HG02588 (cell line): ENCODE measurements around the gene INSYN2B.
"Not testable (repeated sequence)": the region's sequence is repeated elsewhere in the genome, so short reads cannot be mapped to it uniquely, and the experiment has no call there.

Experiments
- ATAC-seq: cut with Tn5 transposase; IDR thresholded peaks from one replicate; pipeline ENCODE4 v1.9.1; 2021; ENCODE audit warnings: mild to moderate bottlenecking, moderate library complexity; ENCODE audit not compliant: unreplicated experiment

INSYN2B gene

DNA sequence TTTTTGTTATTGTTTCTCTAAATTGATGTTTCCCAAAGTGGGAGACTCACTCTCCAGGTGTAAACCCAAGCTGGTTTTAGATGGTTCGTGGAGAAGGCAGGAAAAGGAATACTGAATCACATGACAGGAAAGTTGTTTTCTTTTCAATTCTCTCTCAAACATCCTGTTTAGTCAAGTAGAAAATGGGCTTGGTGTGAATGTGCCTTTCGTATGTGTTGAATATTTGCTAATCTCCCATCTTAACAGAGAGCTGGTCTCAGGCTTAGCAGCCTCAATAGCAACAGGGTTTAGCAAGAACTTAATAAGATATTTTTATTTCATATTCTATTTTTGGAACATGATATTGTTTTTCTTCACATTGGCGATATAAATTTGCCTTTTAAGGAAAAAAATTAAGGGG lies 119.7 kb downstream of the INSYN2B start:
- no peak for ATAC-seq

DNA sequence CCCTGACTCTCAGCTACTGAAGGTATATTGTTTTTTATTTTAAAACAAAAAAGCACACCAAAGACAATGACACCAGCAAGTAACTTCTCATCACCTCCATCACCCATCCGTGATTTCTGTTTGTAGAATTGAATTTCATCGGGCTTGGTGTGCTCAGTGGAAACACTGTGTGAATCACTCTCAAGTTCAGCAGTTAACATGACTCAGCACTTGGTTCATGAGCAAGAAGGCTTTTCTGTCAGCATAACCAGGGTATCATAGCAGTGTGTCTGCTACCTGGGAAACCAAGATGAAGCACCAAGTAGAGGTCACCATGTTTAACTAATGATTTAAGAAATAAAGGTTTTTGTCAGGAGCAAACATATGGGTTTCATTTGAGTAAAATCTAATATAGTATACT lies 123.7 kb downstream of the INSYN2B start:
- ATAC-seq = no peak

DNA sequence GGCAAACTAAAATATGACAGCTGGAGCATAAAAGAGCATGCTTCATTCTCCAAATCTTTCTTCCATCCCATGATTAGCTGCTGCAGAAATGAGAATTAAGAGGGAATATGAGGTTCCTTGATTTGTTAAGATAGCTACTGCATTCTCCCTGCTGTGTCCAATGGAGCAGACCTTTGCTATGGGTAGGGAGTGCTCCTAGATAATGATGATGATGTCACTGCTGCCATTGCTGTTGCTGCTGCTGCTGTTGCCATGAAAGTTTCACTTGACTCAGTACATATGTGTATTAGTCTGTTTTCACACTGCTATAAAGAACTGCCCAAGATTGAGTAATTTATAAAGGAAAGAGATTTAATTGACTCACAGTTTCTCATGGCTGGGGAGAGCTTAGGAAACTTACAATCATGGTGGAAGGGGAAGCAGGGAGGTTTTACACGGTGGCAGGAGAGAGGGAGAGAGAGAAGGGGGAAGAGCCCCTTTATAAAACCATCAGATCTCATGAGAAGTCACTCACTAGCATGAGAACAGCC lies 128.9 kb downstream of the INSYN2B start:
- ATAC-seq = no peak

DNA sequence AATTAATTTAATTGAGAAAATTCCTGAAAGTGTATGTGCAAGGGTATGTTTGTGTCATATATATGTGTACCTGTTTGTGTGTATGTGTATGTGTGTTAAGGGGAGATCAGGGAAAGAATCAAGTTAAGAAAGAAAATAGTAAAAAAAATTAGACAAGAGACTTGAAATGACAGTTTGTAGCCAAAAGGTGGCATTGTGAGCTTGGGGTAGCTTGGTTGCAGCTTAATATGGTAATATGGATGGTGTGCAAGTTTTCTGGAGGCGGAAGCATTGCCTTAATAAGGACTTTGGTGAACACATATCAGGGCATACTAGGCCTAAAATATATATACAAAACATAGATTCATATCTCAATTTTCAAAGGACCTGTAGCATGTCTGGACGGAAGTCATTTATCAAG lies 129.9 kb downstream of the INSYN2B start:
- no peak for ATAC-seq

DNA sequence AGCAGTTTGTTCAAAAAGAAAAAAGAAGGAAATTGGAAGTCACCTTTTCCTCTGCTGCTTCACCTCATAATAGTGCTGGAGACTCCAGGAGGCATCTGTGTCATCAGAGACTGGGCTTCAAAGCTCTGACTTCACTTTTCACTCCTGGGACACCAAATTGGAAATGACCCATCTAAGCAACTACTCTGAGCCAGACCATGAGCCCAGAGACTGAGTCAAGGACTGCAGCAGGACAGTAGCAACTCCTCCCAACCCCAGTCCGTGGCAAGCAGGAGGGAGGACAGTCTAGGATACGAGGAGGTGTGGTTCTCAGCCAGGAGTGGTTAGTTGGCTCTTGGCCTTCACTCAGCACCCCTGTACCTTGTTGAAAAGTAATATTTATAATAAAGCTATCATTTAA lies 131.5 kb downstream of the INSYN2B start:
- ATAC-seq = no peak

DNA sequence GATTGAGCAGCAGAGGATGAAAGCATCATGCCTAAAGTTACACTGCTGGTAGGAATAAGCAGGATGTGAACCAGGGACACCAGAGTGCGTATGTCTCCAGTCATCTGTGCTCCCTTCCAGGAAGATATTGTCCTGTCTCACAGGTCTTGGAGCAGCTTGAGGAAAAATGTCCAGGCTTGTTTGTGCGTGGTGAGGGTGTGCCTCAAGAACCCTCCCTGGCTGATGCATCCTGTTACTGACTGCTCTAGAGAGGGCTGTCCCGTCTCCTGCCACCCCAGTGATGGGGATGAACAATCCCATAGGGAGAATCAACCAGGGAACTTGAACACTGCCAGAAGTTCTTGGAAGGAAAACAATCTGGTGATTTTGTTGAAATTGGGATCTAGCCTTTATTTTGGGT lies 132.0 kb downstream of the INSYN2B start:
- no peak for ATAC-seq

DNA sequence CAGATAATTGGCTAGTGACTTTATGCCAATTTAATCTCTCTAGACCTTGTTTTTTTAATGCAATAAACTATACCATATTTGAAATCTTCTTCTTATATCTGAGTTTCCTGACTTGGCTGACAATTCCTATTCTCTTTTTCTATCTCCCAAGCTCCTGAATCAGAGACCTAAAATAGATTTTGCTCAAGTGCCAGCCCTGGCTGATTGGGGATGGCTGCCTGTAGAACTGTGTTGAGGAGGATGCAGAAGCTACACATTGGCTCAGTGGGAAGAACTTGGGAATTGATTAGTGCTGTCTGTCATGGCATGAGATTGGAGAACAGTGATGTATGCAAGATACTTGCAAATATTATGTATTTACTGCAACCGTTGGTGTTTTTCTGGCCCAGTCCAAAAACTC lies 132.8 kb downstream of the INSYN2B start:
- no peak for ATAC-seq

DNA sequence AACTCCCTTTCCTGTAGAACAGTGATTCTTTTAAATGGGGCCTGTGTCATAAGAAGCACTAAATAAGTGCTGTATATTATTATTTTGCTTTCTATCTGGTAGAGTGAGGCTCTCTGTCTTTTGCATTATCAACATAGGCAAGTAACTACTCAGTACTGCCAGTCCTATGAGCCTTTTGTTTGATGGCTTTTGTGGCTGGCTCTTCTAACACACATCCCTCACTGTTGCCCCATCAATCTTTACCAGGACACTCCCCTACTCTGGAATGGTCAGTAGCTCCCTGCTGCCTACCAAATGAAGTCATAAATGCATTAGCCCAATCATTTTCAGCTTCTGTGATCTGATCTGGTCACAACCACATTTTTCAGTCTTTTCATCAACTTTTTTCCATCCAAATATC lies 137.6 kb downstream of the INSYN2B start:
- ATAC-seq = no peak

DNA sequence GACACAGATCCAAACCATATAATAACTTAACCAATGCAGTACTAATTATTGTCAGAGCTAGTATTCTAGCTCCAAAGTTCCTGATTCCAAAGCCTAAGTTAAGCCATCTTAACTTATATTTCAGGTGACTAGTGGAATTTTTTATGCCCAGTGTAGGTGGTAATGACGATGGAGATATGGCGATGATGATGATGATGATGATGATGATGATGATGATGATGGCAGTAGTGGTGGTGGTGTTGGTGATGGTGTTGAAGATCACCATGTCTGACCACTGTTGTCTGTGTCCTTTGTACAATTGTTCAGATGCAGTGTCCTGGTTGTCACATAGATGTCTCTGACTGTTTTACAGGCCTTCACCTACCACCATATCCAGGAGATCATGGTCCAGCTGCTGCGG lies 139.9 kb downstream of the INSYN2B start:
- no peak for ATAC-seq

DNA sequence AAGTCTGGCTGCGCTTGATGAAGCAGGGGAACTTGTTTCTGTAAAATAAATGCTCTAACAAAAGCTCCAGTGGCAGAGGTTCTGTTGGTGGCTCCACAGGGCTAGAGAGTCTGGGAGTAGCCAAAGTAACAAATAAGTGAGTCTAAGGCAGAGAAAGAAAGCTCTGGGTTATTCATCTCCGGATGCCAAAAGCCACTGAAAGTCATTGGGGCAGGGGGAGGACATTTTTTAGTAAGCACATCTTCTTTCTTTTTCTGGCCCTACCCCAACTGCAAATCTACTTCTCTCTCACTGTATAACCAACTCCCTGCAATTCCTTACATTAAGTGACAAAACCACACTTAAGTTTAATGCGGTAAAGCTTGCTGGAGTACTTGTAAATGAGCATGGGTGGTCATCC lies 141.6 kb downstream of the INSYN2B start:
- peak; percentile 82 for ATAC-seq

DNA sequence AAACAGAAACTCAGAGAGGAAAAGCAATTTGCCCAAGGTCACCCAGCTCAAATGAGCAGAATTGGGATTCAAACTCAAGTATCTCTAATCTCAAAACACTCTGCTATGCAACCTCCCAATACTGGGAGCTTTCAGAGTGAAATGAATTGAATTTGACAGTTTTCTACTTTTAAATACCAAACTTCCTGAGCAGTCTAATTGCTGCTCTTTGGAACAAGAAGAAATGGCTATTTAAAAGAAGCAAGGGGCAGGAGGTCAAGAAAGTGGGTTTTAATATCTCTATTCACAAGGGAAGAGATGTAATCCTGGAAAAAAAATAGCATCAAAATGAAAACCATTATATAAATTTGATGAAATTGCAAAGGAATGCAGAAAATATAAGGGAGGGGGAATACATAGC lies 142.6 kb downstream of the INSYN2B start:
- ATAC-seq = no peak

DNA sequence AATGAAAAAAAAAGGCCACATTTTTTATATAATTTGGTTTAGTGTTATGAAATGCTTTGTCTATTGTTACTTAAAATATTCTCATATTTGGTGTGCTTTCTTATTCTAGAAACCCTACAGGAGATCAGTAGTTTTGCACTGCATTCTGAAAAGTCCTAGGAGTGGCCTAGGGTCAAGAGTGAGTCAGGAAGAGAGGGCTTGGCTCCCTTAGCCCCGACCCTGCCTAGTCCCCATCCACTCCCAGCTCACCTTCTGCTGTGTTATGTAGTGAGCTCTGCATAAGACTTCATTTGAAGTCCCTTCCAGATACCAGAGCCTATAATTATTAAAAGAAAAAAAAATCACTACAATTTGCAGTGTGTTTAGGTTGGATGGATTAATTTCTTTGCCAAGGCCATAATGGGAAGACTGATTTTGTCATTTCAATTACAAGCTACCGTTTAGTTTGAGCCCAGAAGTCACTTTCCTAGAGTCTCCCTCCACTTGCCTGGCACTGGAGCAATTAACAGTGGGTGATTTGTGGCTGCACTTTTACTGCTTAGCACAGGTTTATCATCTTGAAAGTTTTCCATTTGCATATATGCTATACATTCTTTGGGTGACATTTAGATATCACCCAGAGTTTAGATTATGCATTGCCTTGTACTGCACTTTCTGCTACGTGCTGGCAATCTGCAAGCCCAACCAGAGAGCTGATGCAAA lies 143.3 kb downstream of the INSYN2B start:
- ATAC-seq = no peak

DNA sequence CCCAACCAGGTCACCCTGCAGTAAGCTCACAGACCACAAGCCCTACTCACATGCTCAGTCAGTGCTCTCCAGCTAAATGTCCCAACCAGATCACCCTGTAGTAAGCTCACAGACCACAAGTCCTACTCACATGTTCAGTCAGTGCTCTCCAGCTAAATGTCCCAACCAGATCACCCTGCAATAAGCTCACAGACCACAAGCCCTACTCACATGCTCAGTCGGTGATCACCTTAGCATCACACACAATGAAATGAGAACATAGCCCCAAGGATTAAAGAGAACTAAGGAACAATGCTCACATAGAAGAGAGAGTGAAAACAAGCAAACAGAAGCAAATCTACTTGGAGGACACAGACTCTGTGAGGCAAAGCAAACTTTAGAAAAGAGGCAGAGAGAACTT lies 145.8 kb downstream of the INSYN2B start:
- ATAC-seq = not testable (repeated sequence)

DNA sequence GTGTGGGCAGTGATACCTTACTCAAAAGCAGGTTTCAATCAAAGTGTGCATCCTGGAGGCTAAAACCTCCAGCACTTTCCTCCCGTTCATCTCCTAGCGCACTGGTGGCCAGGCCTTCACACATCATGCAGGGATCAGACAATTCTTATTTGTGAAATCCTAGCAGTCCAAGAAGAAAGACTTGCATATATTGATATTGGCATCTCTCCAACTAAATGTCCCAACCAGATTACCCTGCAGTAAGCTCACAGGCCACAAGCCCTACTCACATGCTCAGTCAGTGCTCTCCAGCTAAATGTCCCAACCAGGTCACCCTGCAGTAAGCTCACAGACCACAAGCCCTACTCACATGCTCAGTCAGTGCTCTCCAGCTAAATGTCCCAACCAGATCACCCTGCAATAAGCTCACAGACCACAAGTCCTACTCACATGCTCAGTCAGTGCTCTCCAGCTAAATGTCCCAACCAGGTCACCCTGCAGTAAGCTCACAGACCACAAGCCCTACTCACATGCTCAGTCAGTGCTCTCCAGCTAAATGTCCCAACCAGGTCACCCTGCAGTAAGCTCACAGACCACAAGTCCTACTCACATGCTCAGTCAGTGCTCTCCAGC lies 146.5 kb downstream of the INSYN2B start:
- not testable (repeated sequence) for ATAC-seq

DNA sequence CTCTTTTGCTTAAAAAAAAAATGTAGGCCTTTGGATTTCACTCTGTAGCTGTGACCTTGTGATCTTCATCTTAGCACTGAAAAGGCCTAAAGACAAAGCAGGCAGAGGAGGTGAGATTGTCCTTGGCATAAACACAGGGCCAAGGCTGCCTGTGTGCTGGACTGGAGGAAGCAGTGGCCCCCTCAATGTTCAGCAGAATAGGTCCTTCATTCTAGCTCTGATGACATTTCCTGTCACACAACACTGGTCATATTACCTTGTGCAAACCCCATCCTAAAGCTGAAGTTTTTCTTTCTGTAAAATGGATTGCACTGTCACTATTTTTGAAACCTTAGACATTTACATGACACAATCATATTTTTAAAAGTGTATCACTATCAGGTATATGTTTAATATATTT lies 147.4 kb downstream of the INSYN2B start:
- ATAC-seq = no peak

DNA sequence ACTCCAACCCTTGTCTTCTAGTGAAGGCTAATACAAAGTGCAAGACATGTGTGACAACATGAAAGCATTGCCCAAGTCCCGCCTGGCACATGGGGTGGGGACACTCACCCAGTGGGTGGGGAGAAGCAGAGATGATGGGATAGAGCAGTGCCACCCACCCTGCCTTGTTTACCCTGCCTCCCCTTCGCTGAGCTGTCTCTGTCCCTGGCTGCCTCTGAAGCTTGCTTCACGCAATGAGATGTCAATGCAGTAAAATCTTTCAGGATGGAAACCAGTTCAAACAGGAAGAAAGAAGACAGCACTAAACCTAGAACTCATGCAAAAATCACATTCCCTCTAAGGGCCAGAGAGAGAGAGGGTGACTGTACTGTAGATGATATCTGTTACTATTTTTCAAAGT lies 148.0 kb downstream of the INSYN2B start:
- no peak for ATAC-seq

DNA sequence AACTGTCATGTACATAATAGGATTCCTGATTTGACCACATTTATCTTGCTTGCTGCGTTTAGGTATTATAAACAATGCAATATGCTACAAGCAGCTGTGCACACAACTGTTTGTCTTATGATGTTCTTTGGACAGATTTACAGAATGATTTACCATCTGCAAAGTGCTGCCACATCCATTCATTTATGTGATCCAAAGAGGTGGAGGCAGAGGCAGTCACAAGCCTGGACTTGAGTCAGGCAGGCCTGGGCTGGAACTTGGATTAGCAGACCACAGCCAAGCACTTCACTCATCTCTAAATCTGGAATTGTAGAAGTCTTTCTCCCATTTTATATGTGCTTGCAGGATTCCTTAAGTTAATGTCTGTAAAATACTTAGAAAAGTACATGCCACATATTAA lies 149.0 kb downstream of the INSYN2B start:
- no peak for ATAC-seq

DNA sequence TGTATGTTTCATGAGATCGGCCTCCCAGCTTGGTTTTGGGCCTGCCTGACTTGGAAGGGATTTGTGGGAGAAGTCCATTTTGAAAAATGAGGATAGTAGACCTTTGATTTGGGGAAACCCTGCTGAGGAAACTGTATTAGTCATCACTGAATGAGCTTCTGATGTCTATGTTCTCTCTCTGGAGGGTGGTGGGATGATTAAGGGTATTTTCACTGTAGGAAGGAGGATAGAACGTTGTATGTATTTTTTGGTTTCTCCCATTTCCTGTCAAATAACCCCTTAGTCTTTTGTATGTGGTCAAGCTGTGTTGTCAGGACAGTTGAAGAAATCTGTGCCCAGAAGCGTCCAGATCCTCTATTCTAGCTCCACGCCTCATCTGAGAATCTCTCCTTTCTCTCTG lies 151.9 kb downstream of the INSYN2B start:
- ATAC-seq = peak; percentile 66

DNA sequence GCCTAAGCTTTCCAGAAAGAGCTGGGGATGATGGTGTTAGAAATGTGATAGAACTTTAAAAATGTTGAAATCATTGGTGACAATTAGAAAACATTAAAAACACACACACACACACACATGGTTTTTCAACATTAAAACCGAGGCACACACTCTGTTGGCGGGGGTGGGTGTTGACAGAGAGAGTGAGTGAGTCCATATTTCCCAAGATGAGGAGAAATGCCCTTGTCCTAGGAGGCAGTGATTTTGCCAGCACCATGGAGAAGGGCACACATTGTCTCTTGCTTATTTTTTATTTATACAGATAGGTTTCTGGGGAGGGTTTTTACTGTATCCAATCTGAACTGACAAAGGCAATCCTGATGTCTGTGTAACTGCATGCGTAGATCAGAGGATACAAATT lies 152.5 kb downstream of the INSYN2B start:
- ATAC-seq = no peak

DNA sequence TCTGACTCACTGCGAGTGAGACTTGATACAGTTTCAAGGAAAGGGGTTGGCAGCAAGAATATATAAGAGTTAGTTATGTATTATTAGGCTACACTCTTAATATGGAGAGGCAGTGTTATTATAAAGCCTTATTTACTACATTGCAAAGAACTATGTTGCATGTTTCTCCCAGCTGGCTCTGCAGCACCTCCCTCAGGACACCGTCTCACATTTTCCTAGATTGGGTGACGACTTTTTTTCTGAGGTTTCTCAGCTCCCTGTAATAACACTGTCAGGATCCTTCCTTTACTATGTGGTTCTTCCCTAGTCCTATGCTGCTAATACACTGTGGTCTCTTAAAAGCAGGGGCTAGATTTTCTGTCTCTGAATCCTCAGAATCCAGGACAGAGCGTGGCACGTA lies 153.7 kb downstream of the INSYN2B start:
- ATAC-seq = no peak

DNA sequence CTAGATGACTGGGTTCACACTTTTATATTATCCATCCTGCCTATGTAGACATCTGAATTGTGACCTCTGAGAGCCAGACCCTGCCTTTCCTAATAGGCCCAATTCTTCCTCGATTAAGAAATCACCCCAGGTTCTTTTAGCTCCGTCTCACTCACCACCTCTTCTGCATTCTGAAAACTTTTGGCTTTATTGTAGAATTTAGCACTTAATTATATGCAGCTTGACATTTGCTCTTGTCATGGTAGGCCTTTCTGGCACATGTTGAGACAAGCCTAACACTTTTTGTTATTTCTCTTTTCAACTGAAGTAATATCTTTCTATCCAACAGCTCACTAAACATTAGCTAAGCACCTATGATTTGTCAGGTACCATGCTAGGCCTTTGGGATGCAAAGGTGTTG lies 163.3 kb downstream of the INSYN2B start:
- ATAC-seq = no peak

DNA sequence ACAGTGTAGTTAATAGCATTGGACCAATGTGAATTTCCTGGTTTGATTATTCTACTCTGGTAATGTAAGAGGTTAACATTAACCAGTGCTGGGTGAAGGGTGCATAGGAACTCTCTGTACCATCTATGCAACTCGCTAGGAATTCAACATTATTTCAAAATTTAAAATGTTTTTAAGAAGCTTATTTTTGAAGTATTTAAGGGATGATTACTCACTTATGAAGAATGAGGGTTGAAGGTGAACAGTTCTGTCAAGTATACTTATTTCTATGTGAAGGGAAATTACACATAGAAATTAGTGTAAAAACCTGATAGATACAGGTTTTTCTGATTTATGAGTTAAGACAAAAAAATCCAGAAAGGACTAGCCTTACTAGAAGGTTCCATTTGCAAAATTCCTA lies 165.8 kb downstream of the INSYN2B start:
- ATAC-seq = no peak
